HG03175 (cell line): Measurements from ENCODE around the gene CCDC50.

Source experiments
- ATAC-seq: cut with Tn5 transposase; IDR thresholded peaks from one replicate; pipeline ENCODE4 v1.9.1; 2021; ENCODE audit warnings: mild to moderate bottlenecking, moderate library complexity; ENCODE audit not compliant: unreplicated experiment

Gene CCDC50

GRCh38 chr3:191316876-191317603 is 12.2 kb upstream of the CCDC50 start:
- no peak for ATAC-seq

- no peak for ATAC-seq
Observed at GRCh38 chr3:191320316-191320715, 8.9 kb upstream of the CCDC50 start.

- no peak for ATAC-seq
Observed at GRCh38 chr3:191321019-191321767, 8.0 kb upstream of the CCDC50 start.

- ATAC-seq = no peak
Observed at GRCh38 chr3:191324936-191325335, 4.3 kb upstream of the CCDC50 start.

GRCh38 chr3:191327526-191327925 is 1.7 kb upstream of the CCDC50 start:
- ATAC-seq = no peak

GRCh38 chr3:191328383-191328961 is 722 bp upstream of the CCDC50 start:
- no peak for ATAC-seq

- peak; percentile 21 for ATAC-seq
Observed at GRCh38 chr3:191329654-191330529, 698 bp downstream of the CCDC50 start, which contains the start of gene UTS2B. Gene UTS2B, minus strand, starts transcription at chr3:191330526. Its CDS starts 48,337 bp downstream, at chr3:191282189.

GRCh38 chr3:191330530-191331048 is 1.4 kb downstream of the CCDC50 start:
- no peak for ATAC-seq

- no peak for ATAC-seq
Observed at GRCh38 chr3:191331388-191331787, 2.2 kb downstream of the CCDC50 start.

GRCh38 chr3:191333298-191333880 is 4.2 kb downstream of the CCDC50 start:
- no peak for ATAC-seq

- ATAC-seq = no peak
Observed at GRCh38 chr3:191334346-191334893, 5.2 kb downstream of the CCDC50 start.

GRCh38 chr3:191336833-191337232 is 7.6 kb downstream of the CCDC50 start:
- ATAC-seq = peak; percentile 46

- ATAC-seq = no peak
Observed at GRCh38 chr3:191338177-191338488, 8.9 kb downstream of the CCDC50 start.

GRCh38 chr3:191339316-191339917 is 10.2 kb downstream of the CCDC50 start:
- ATAC-seq = no peak

GRCh38 chr3:191340351-191340750 is 11.2 kb downstream of the CCDC50 start:
- no peak for ATAC-seq

GRCh38 chr3:191340966-191341365 is 11.8 kb downstream of the CCDC50 start:
- peak; percentile 68 for ATAC-seq

- ATAC-seq = no peak
Observed at GRCh38 chr3:191342006-191342405, 12.8 kb downstream of the CCDC50 start.

- no peak for ATAC-seq
Observed at GRCh38 chr3:191342411-191342810, 13.2 kb downstream of the CCDC50 start.

GRCh38 chr3:191343115-191343514 is 13.9 kb downstream of the CCDC50 start:
- no peak for ATAC-seq

GRCh38 chr3:191343913-191344312 is 14.7 kb downstream of the CCDC50 start:
- no peak for ATAC-seq
